HG02798 (cell line): ENCODE data around the gene CAND1.

Experiments
- ATAC-seq: cut with Tn5 transposase; IDR thresholded peaks from one replicate; pipeline ENCODE4 v1.9.1; 2021; ENCODE audit warnings: mild to moderate bottlenecking; ENCODE audit not compliant: unreplicated experiment, poor library complexity

Gene CAND1

GRCh38 chr12:67268896-67269632 lies at the start of gene CAND1:
Gene CAND1 (plus strand): TSS chr12:67269358. CDS start chr12:67269718, 360 bp downstream.
- ATAC-seq: peak; percentile 79

GRCh38 chr12:67220065-67220464 lies 49.1 kb upstream of the CAND1 start:
- no peak for ATAC-seq

- no peak for ATAC-seq
Observed at GRCh38 chr12:67222302-67222701, 46.9 kb upstream of the CAND1 start.

- no peak for ATAC-seq
Observed at GRCh38 chr12:67223225-67223624, 45.9 kb upstream of the CAND1 start.

GRCh38 chr12:67237231-67237630 lies 31.9 kb upstream of the CAND1 start:
- ATAC-seq: no peak

GRCh38 chr12:67239061-67239460 lies 30.1 kb upstream of the CAND1 start:
- ATAC-seq: no peak

GRCh38 chr12:67241482-67241881 lies 27.7 kb upstream of the CAND1 start:
- ATAC-seq: no peak

- no peak for ATAC-seq
Observed at GRCh38 chr12:67243260-67243659, 25.9 kb upstream of the CAND1 start.

GRCh38 chr12:67245571-67245970 lies 23.6 kb upstream of the CAND1 start:
- ATAC-seq: no peak

- no peak for ATAC-seq
Observed at GRCh38 chr12:67251012-67251411, 18.1 kb upstream of the CAND1 start.

- ATAC-seq: no peak
Observed at GRCh38 chr12:67254372-67255026, 14.7 kb upstream of the CAND1 start.

GRCh38 chr12:67256649-67257048 lies 12.5 kb upstream of the CAND1 start:
- no peak for ATAC-seq

- no peak for ATAC-seq
Observed at GRCh38 chr12:67263471-67263870, 5.7 kb upstream of the CAND1 start.

GRCh38 chr12:67268335-67268895 lies 743 bp upstream of the CAND1 start:
- ATAC-seq: peak; percentile 80

- ATAC-seq: peak; percentile 12
Observed at GRCh38 chr12:67269633-67270573, 745 bp downstream of the CAND1 start.

GRCh38 chr12:67270622-67271021 lies 1.5 kb downstream of the CAND1 start:
- no peak for ATAC-seq

GRCh38 chr12:67271976-67272375 lies 2.8 kb downstream of the CAND1 start:
- ATAC-seq: no peak

GRCh38 chr12:67274186-67274585 lies 5.0 kb downstream of the CAND1 start:
- ATAC-seq: no peak

GRCh38 chr12:67275380-67275913 lies 6.3 kb downstream of the CAND1 start:
- no peak for ATAC-seq

GRCh38 chr12:67276421-67276820 lies 7.3 kb downstream of the CAND1 start:
- ATAC-seq: no peak
